GM19372 (cell line): ENCODE measurements around the gene CHKB.

Experiments used
- ATAC-seq: cut with Tn5 transposase; IDR thresholded peaks from one replicate; pipeline ENCODE4 v1.9.1; 2021; ENCODE audit warnings: mild to moderate bottlenecking, low read depth, moderate library complexity; ENCODE audit not compliant: unreplicated experiment

CHKB gene

GRCh38 chr22:50532824-50533796 is 49.5 kb downstream of the CHKB start:
- no peak for ATAC-seq

GRCh38 chr22:50531962-50532674 is 50.5 kb downstream of the CHKB start:
- ATAC-seq = no peak

GRCh38 chr22:50531546-50531961 is 51.1 kb downstream of the CHKB start:
- no peak for ATAC-seq

GRCh38 chr22:50530877-50531545 is 51.6 kb downstream of the CHKB start:
- no peak for ATAC-seq

- ATAC-seq = no peak
Observed at GRCh38 chr22:50530580-50530876, 52.1 kb downstream of the CHKB start.

GRCh38 chr22:50529897-50530579 is 52.6 kb downstream of the CHKB start, which contains the start of gene TYMP:
Gene TYMP (minus strand): TSS chr22:50530012. CDS start chr22:50529709, 303 bp downstream.
- ATAC-seq = no peak

GRCh38 chr22:50529416-50529896 is 53.2 kb downstream of the CHKB start:
- ATAC-seq = no peak
